GM19023 (cell line): ENCODE data around the gene CLIC4.
"Not testable (repeated sequence)": the region's sequence is repeated elsewhere in the genome, so short reads cannot be mapped to it uniquely, and the experiment has no call there.

Experiments
- ATAC-seq: cut with Tn5 transposase; IDR thresholded peaks from one replicate; pipeline ENCODE4 v1.9.1; 2021; ENCODE audit warnings: mild to moderate bottlenecking, moderate library complexity; ENCODE audit not compliant: unreplicated experiment

The CLIC4 gene

DNA sequence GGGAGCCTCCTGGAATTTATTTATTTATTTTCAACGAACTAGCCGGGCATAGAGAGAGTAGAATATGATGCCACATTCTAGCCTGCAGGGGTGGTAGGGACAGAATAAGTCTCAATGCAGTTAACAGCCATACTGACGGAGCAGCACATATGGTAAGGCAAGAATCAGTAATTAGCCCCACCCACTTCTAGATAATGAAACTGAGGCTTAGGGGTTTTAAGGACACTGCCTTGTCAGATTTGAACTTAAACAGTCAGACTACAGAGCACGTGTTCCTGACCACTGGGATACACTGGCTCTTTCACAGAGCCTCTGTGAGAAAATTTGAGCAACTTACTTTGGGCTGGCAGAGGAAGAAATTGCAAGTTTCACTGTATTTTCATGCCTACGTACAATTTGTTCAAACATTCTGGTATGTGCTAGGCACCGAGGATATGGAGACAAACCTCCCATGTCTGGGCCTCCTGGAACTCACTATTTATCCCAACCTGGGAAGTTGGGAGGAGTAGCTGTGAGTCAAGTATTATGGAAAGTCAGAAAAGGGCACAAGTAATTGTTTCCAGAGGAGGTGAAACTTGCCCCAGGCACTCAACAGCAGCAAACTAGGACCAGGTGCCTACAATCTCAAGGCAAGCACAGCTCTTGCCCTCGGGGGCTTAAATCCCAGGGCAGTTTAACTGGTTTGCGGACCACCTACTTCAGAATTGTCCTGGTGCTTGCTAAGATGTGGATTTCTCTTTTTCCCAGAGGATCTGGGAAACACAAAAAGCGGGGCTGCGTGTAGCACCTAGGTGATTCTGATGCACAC, 1.6 kb upstream of the CLIC4 start:
- no peak for ATAC-seq

DNA sequence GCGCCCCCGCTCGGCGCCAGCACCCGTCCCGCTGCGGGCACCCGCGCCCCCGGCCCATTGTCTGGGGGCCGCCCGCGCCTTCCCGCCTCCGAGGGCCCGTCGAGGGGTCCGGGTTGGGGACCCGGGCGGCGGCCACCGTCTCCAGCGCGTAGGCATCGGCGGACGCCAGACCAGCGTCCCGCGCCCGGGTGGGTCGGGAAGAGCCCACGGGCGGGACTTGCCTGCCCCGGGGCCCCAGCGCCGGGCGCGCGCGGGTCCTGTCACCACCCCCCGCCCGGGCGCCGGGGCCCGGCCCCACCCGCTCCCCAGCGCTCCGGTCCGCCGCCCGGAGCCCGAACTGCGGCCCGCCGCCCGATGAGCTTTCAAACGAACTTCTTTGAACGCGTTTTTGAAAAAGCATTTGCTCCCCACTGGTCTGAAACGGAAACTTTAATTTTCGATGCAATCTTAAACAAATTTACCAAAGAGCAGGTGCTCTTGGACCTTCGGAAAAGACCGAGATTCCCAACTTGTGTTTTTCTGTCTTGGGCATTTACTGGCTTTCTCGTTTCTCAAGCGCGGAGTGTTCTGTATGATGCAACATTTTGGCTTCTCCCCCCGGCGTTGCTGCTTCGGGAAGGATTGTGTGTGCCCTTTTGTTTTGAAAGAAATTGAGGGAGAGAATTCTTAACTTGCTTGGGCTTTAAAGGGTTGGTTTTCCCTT, 615 bp downstream of the CLIC4 start:
- ATAC-seq, result peak; percentile 12

DNA sequence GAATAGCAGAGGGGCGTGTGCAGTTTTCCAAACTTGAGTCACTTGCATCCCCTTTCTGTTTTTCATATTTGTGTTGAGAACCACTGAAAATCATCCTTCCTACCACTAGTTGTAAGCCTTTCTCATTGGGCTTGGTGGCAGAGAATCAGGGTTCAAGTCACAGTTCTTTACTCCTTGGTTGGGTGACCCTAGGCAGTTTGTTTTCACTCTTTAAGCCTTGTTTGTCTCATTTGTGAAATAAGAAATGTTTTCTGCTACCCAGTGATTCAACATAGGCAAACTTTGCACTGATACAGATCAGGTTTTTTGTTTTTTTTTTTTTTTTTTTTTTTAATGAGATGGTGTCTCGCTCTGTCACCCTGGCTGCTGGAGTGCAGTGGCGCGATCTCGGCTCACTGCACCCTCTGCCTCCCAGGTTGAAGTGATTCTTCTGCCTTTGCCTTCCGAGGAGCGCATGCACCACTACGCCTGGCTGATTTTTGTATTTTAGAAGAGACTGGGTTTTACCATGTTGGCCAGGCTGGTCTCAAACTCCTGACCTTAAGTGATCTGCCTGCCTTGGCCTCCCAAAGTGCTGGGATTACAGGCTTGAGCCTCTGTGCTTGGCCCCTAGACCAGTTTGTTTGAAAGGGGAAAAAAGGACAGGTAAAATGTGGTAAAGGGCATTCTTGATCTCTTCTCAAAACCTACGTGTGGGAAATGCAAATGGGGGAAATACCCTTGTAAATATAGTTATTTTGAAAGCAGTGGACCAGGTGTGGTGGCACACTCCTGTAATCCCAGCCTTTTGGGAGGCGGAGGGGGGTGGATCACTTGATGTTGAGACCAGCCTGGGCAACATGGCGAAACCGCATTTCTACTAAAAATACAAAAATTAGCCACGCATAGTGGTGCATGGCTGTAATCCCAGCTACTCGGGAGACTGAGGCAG, 3.2 kb downstream of the CLIC4 start:
- ATAC-seq, result no peak

DNA sequence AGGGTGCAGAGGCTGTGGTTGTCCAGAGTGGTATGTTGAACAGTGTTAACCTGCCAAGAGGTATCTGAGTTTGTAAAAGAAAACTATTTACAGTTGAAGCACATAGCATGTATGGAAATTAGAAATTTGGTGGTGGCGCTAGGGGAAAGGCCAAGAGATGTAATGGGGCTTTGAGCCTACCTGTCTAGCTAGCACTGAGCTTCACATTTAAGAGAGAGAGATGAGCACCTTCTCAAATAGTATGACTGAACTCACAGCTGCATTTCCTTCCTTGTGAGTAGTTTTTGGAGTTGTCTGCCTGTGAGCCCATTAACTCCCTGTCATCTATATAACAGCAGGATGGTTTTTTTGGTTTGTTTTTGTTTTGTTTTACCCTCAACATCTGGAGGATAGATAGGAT, 4.0 kb downstream of the CLIC4 start:
- ATAC-seq, result no peak

DNA sequence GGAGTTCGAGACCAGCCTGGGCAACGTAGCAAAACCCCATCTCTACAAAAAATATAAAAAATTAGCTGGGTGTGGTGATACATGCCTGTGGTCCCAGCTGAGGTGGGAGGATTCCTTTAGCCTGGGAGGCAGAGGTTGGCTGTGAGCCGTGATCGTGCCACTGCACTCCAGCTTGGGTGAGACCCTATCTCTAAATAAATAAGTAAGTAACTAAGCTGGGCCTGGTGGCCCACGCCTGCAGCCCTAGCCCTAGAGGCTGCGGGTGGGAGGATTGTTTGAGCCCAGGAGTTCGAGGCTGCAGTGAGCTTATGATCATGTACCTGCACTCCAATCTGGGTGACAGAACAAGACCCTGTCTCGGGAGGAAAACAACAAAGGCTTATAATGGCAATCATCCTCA, 4.6 kb downstream of the CLIC4 start:
- no peak for ATAC-seq

DNA sequence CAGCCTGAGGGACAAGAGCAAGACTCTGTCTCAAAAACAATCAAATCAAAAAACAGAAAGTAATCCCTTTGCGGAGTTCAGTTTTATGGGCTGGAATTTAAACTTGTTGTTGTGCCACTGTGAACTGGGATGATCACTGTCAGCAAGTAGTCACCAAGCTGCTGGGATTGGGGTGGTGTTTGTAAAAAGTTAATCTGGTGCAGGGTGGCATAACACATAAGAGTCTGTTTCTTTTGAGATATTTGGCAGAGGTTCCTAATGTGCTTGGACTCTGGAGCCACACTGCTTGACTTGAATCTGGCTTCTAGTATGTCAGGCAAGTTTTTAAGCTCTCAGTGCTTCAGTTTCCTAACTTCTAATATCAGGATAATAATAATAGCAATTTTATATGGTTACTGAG, 6.6 kb downstream of the CLIC4 start:
- no peak for ATAC-seq

DNA sequence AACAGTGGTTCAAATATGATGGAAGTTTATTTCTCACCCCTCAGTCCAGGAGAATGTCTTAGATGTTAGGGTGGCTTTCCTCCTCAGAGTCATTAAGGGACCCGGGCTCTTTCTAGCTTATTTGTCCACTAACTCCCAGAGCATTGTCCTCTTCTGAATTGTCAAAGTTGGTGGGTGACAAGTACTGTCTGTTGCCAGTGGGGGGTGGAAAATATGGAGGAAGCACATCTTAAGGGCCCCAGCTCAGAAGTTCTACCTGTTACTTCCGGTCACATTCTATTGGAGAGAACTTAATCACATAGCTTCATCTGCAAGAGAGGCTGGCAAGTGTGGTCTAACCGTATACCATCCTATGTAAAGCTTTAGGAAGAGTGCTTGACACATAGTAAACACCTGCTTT, 7.1 kb downstream of the CLIC4 start:
- ATAC-seq, result no peak

DNA sequence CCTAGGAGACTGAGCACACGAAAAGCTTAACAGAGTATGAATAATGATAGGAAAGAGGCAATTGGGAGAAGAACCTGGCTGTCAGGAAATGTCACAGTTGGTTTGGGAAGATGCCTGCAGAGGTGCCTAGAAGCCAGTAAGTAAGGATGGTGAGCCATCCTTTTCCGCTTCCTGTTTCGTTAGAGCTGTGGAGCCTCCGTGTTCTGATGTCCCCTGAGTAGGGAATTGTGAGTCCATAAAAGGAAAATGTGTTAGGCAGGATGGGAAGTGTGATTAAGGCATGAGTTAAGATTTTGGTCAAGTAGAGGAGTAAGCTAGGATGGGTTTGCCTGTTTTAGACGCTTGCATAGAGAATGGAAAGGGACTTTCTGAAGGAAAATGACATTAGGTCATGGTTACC, 9.0 kb downstream of the CLIC4 start:
- no peak for ATAC-seq

DNA sequence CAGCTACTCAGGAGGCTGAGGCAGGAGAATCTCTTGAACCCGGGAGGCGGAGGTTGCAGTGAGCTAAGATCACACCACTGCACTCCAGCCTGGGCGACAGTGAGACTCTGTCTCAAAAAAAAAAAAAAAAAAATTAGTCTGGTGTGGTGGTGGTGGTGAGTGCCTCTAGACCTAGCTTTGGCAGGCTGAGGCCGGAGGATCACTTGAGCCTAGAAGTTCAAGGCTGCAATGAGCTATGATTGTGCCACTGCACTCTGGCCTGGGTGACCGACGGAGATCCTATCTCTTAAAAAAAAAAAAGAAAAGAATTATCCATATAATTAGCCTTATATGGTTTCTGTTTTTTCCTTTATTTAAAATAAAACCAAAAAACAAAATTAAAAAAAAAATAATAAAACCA, 10.1 kb downstream of the CLIC4 start:
- not testable (repeated sequence) for ATAC-seq

DNA sequence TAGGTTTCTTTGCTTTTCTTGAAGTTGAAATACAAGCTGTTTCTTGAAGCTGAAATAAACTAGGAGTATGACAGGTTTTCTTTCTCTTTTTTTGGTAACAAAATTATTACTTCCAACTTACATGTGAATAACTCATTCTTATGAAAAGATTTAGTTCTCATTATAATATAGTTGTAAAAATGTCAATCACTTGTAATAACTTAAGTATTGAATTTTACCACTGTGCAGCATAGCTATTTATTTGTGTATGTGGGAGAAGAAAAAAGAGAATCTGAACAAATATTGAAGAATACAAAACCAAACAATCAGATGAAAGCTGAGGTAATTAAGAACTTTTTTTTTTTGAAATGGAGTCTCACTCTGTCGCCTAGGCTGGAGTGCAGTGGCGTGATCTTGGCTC, 11.1 kb downstream of the CLIC4 start:
- no peak for ATAC-seq

DNA sequence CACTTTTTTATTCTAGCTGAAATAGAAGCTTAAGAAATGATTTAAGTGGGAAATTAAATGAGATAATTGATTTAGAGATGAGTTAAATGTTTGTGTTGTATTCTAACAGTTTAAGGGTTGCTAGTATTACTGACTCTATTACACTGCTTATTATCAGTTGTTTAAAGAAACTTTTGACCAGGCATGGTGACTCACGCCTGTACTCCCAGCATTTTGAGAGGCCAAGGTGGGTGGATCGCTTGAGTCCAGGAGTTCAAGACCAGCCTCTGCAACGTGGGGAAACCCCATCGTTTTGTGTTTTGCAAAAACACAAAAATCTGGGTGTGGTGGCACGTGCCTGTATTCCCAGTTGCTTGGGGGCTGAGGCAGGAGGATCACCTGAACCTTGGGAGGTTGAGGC, 14.2 kb downstream of the CLIC4 start:
- no peak for ATAC-seq

DNA sequence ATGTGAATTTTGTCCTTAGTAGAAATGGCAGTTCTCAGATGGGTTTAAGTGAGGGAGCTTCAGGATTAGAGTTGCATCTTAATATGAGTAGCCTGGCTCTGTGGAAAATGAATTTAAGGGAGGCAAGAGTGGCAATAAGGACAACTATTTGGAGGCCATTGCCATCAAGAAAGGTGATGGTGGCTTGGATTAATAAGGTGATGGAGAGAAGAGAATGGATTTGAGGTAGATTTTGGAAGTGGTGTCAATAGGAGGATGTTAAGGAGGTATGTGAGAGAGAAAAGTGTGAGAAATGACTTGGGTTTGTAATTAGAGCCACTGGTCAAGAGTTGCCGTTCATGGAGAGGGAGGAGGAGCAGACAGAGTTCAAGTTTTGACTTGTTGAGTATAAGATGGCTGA, 16.3 kb downstream of the CLIC4 start:
- no peak for ATAC-seq

DNA sequence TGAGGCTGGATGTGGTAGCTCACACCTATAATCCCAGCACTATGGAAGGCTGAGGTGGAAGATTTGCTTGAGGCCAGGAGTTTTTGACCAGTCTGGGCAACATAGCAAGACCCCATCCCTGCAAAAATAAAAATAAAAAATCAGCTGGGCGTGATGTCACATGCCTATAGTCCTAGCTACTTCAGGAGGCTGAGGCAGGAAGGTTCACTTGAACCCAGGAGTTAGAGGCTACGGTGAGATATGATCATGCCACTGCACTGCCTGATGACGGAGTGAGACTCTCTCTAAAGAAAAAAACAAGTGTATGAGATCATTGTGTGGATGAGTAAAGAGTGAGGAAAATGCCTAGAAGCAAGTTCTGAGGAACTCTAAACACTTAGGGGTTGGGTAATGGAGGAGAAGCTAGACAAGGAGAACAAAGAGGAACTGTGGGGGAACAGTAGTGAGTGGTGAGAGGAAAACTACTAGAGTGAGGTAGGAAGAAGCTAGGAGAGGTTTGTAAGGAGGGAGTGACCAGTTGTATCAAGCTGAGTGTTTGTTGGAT, 17.0 kb downstream of the CLIC4 start:
- ATAC-seq, result no peak

DNA sequence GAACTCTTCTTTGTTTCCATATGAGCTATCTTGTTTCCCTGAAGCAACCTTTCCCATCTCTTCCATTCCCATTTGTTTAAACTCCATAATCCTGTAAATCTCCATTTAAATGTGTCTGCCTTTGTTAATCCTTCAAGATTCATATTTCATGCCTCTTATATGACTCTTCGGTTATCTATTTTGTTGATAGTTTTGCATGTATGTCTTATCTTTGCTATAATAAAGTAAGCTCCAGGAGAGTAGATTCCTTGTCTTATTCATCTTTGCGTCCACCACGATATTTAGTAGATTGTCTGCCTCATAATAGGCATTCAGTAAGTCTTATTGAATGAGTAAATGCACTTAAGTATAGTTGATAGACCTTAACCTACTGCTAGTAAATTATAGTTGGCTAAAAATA, 18.4 kb downstream of the CLIC4 start:
- ATAC-seq, result no peak

DNA sequence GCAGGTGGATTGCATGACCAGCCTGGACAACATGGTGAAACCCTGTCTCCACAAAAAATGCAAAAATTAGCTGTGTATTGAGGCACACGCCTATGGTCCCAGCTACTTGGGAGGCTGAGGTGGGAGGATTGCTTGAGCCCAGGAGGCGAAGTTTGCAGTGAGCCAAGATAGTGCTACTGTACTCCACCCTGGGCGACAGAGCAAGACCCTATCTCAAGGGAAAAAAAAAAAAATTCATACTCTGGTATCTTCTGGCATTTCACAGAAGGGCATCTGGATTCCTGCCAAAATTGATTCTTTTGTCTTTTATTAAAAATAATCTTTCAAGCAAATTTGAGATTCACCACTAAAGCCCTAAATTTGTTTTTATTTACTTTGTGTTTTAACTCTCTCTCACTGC, 19.2 kb downstream of the CLIC4 start:
- no peak for ATAC-seq

DNA sequence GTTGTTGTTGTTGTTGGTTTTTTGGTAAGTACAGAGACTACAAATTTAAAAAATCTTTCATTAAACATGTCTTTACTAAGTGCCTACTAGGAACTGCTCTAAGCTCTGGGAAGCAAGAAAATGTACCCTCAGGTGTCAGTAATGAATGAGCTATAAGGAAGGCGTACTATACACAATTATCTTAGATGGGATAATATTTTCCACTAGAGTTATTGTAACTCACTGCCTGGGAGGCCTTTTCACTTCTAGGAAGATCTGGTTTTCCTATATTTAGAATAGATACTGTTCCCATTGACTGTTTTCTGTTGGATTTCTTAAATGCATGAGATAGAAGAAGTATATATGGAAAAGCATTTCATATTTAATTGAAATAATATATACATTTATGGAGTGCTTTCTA, 19.6 kb downstream of the CLIC4 start:
- ATAC-seq, result no peak

DNA sequence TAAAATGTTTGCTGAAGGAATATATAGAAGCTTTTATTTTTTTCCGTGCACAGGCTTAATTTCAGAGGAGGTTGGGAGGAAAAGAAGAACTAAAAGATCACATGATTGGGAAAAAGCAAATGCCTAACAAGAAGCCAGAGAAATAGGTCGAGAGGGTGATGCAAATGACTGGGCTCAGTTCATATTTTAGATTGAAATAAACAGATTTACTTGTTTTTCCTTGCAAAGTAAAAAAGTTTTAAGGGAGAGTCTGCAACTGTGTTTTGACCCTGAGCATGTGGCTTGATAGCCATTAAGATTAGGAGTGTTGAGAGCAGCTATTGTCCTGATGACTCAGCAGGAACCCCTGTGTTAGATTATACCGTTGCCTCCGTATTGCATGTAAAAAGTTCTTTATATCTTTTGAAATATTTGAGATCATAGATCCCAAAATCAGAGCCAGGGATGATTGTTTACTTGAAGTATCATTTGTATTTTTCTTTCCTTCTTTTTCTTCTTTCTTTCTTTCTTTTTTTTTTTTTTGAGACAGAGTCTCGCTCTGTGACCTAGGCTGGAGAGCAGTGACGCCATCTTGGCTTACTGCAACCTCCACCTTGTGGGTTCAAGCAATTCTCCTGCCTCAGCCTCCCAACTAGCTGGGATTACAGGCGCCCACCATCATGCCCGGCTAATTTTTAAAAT, 20.2 kb downstream of the CLIC4 start:
- no peak for ATAC-seq

DNA sequence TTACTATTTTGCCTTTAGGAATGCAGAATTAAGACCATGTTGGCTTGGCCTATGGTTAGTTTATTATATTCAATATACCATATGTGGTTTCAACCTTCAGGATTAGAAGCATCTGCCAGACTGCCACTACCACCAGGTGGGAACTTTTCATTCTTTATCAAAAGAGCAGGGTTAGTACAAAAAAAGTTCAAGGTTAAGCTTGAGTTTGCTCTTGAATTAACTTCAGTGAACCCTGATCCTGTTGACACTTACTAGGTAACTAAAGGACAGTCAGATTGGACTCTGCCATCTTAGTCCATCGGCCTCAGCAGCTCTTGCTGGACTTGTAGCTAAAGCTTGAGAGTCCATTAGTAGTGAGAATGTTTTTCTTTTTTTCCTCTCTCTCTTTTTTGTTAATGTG, 22.1 kb downstream of the CLIC4 start:
- ATAC-seq, result no peak

DNA sequence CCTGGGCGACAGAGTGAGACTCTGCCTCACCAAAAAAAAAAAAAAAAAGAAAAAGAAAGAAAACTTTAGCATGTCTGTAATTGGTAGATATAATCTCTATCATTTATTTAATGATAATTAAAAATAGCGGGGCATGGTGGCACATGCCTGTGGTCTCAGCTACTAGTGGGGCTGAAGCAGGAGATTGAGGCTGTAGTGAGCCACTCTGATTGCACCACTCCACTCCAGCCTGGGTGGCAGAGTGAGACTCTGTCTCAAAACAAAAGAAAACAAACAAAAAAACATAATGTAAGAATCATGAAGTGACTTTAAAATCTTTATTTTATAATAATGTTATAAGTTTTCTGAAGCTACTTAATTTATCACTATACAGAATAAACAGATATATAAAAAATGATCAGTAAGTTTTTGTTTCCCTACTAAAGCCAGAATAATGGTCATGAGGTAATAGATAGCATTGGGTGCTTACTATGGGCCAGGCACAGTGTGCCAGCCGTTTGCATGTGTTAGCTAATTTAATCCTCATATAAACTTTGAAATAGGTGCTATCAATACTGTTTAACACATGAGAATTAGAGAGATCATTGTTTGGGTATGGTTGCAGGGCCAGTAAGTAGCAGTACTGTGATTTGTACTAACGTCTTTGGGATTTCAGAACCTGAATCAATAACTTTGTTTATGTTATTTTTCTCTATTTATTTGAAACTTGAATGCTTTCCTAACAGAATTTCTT, 23.8 kb downstream of the CLIC4 start:
- ATAC-seq, result no peak
